Tibial nerve (tissue), 4 donors: ENCODE results near the gene MARCHF2. TPM values are rescaled to one million over a fixed set of nuclear protein-coding genes. Genes with fewer than 3 reads are reported as not detected.
"Not testable (repeated sequence)": the region's sequence is repeated elsewhere in the genome, so short reads cannot be mapped to it uniquely, and the experiment has no call there.

Experiments used
- DNase-seq, 2 donors: peaks; one replicate each; pipeline ENCODE4 v3.0.0-alpha.2; 2019; ENCODE audit warnings: low spot score in 2 of 2
- H3K27ac ChIP-seq, 4 donors: fragments of 200-600 bp; sonication (generic) in 3 of 4; one replicate each; pipeline ENCODE4 v1.5.1; 2017 to 2019; ENCODE audit warnings: mild to moderate bottlenecking in 1 of 4
- H3K27me3 ChIP-seq, 2 donors: fragments of 200-600 bp; sonication (generic) in 1 of 2; one replicate each; pipeline versions ENCODE4 v1.5.1 to v1.6.0; 2017 to 2019
- H3K36me3 ChIP-seq, 3 donors: fragments of 200-600 bp; sonication (generic); one replicate each; pipeline ENCODE4 v1.5.1; 2018 to 2019
- H3K4me1 ChIP-seq, 4 donors: fragments of 200-600 bp; sonication (generic) in 3 of 4; one replicate each; pipeline ENCODE4 v1.5.1; 2017 to 2019
- H3K4me3 ChIP-seq, 4 donors: fragments of 200-600 bp; sonication (generic) in 3 of 4; one replicate each; pipeline ENCODE4 v1.5.1; 2017 to 2019; ENCODE audit warnings: mild to moderate bottlenecking in 1 of 4, moderate library complexity in 1 of 4
- H3K9me3 ChIP-seq, 4 donors: fragments of 200-600 bp; sonication (generic) in 3 of 4; one replicate each; pipeline ENCODE4 v1.5.1; 2017 to 2019
- EP300 ChIP-seq, 2 donors: sonication (generic); formaldehyde crosslinking; IDR thresholded peaks; one replicate each; pipeline ENCODE4 v1.6.1; 2017; ENCODE audit warnings: antibody characterized with exemption in 2 of 2, mild to moderate bottlenecking in 1 of 2
- POLR2A ChIP-seq, 2 donors: fragments of 450-650 bp; IDR thresholded peaks; one replicate each; pipeline ENCODE4 v1.6.1; 2017; ENCODE audit warnings: antibody characterized with exemption in 2 of 2, mild to moderate bottlenecking in 2 of 2, moderate library complexity in 2 of 2
- WGBS, 2 donors: methylation state at CpG; one replicate each; pipeline ENCODE4 v1.1.5; 2018; 5-methylcytosine and 5-hydroxymethylcytosine counted together
- total RNA-seq, 4 donors: library from RNA; depleted of rRNA; stranded (reverse); fragments of >200 nt; gene quantifications; one replicate each; pipeline ENCODE4 v1.1.0, GENCODE V29; 2016
- TF ChIP-seq, protein P1 (sequence below), 5 experiments: fragments of 200-600 bp in 3 of 5; fragments of 450-650 bp in 2 of 5; sonication (generic) in 3 of 5; IDR thresholded peaks; one replicate each; pipeline ENCODE4 v1.5.1; 2016 to 2019; ENCODE audit warnings: antibody characterized with exemption in 5 of 5, mild to moderate bottlenecking in 3 of 5, moderate library complexity in 2 of 5

Gene MARCHF2
- total RNA-seq, 4 donors from 2014 or later: 149 to 242 (median 184) TPM

GRCh38 chr19:8429044-8429443, 15.9 kb downstream of the MARCHF2 start:
- no peak for DNase-seq
- no peak for TF ChIP-seq EP300 (IDR thresholded peaks at IDR 0.05)
- TF ChIP-seq POLR2A (IDR thresholded peaks at IDR 0.05): no peak
- TF ChIP-seq, protein P1, sequence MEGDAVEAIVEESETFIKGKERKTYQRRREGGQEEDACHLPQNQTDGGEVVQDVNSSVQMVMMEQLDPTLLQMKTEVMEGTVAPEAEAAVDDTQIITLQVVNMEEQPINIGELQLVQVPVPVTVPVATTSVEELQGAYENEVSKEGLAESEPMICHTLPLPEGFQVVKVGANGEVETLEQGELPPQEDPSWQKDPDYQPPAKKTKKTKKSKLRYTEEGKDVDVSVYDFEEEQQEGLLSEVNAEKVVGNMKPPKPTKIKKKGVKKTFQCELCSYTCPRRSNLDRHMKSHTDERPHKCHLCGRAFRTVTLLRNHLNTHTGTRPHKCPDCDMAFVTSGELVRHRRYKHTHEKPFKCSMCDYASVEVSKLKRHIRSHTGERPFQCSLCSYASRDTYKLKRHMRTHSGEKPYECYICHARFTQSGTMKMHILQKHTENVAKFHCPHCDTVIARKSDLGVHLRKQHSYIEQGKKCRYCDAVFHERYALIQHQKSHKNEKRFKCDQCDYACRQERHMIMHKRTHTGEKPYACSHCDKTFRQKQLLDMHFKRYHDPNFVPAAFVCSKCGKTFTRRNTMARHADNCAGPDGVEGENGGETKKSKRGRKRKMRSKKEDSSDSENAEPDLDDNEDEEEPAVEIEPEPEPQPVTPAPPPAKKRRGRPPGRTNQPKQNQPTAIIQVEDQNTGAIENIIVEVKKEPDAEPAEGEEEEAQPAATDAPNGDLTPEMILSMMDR (IDR thresholded peaks at IDR 0.05): no peak
- Histone ChIP-seq H3K4me1 (peaks cover 0 to 15% (median 11%) of the 10 kb centered on the region in 4 donors), H3K4me3 (no peak overlapping the region), H3K9me3 (no peaks in the 10 kb centered on the region), H3K36me3 (peaks cover 0 to 59% (median 0%) of the 10 kb centered on the region in 3 donors), H3K27ac (no peak overlapping the region), H3K27me3 (no peaks in the 10 kb centered on the region)
- 84 to 89% methylated on average over 6 of the region's 6 CpGs for WGBS, 2 donors

GRCh38 chr19:8429826-8430225, 16.7 kb downstream of the MARCHF2 start:
- 85 to 94% methylated on average over 6 of the region's 6 CpGs for WGBS, 2 donors
- DNase-seq: no peak
- Histone ChIP-seq H3K36me3 (peaks cover 0 to 59% (median 0%) of the 10 kb centered on the region in 3 donors), H3K27me3 (no peaks in the 10 kb centered on the region), H3K4me1 (peaks cover 0 to 14% (median 7%) of the 10 kb centered on the region in 4 donors), H3K27ac (no peak overlapping the region), H3K4me3 (no peak overlapping the region), H3K9me3 (no peaks in the 10 kb centered on the region)
- no peak for TF ChIP-seq POLR2A (IDR thresholded peaks at IDR 0.05)
- TF ChIP-seq, protein P1 (IDR thresholded peaks at IDR 0.05): no peak
- no peak for TF ChIP-seq EP300 (IDR thresholded peaks at IDR 0.05)

- peaks cover 0 to 64% (median 0%) of the 10 kb centered on the region in 3 donors for H3K36me3 ChIP-seq
- DNase-seq: no peak
- TF ChIP-seq, protein P1 (IDR thresholded peaks at IDR 0.05): no peak
- TF ChIP-seq POLR2A (IDR thresholded peaks at IDR 0.05) (no peak), EP300 (IDR thresholded peaks at IDR 0.05) (no peak)
- H3K4me1 ChIP-seq: peaks cover 0 to 13% (median 5%) of the 10 kb centered on the region in 4 donors
- H3K27ac ChIP-seq: no peak overlapping the region
- H3K9me3 ChIP-seq: no peaks in the 10 kb centered on the region
- H3K27me3 ChIP-seq: no peaks in the 10 kb centered on the region
- H3K4me3 ChIP-seq: no peak overlapping the region
- WGBS, 2 donors: 86 to 89% methylated on average over 20 of the region's 20 CpGs
Observed at GRCh38 chr19:8430650-8431049, 17.5 kb downstream of the MARCHF2 start.

GRCh38 chr19:8438236-8438635, 25.1 kb downstream of the MARCHF2 start:
- Histone ChIP-seq H3K27ac (no peak overlapping the region), H3K9me3 (no peaks in the 10 kb centered on the region), H3K27me3 (no peaks in the 10 kb centered on the region), H3K4me3 (no peak overlapping the region), H3K36me3 (peaks cover 0 to 34% (median 0%) of the 10 kb centered on the region in 3 donors), H3K4me1 (peaks cover 0 to 13% (median 5%) of the 10 kb centered on the region in 4 donors)
- DNase-seq: no peak
- TF ChIP-seq, protein P1 (IDR thresholded peaks at IDR 0.05): no peak
- TF ChIP-seq EP300 (IDR thresholded peaks at IDR 0.05): no peak
- TF ChIP-seq POLR2A (IDR thresholded peaks at IDR 0.05): no peak
- 92 to 95% methylated on average over 9 to 12 of the region's 12 CpGs for whole genome bisulfite sequencing, 2 donors

DNA sequence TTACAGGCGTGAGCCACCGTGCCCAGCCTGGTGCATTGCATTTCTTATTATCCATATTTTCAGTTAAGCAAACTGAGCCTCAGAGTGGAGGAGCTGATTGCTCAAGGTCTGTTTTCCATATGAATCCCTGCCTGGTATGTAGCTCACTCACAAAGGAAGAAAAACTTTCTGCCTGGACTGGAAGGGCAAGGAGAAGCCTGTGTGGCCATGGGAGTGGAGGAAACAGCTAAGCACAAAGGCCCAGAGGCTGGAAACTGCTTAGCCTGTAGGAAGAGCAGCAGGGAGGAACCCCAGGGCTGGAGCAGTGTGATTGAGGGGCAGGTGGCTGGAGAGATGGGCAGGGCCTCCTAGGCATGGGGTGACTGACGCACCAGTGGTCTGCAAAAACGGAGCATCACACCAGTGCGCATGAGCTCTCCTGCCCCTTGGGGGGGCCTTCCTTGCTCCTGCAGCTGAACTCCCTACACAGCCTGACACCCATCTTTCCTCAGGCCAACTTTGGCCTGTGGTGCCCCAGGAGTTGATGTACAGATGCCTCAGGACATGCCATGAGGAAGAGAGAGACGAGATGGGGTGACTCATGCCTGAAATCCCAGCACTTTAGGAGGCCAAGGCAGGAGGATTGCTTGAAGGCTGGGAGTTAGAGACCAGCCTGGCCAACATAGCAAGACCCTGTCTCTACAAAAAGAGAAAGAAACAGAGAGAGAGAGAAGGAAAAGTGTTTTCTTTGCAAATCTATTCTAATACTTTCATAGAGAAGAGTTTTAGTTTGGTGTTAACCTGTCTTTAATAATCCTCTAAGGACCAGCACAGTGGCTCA, 28.8 kb downstream of the MARCHF2 start:
- Histone ChIP-seq H3K4me3 (no peak overlapping the region), H3K9me3 (no peaks in the 10 kb centered on the region), H3K27ac (no peak overlapping the region), H3K27me3 (no peaks in the 10 kb centered on the region), H3K36me3 (peaks cover 0 to 26% (median 0%) of the 10 kb centered on the region in 3 donors), H3K4me1 (peaks cover 0 to 22% (median 16%) of the 10 kb centered on the region in 4 donors)
- TF ChIP-seq POLR2A (IDR thresholded peaks at IDR 0.05): no peak
- TF ChIP-seq EP300 (IDR thresholded peaks at IDR 0.05): no peak
- TF ChIP-seq, protein P1 (IDR thresholded peaks at IDR 0.05): no peak
- WGBS, 2 donors: 80 to 92% methylated on average over 6 of the region's 6 CpGs
- DNase-seq: no peak

- not testable (repeated sequence) for H3K27me3 ChIP-seq, DNase-seq, H3K9me3 ChIP-seq
- 28 to 29% methylated on average over 32 of the region's 32 CpGs for WGBS, 2 donors
- Histone ChIP-seq H3K4me1 (peaks cover 0 to 45% (median 33%) of the 10 kb centered on the region in 4 donors), H3K36me3 (peaks cover 0 to 15% (median 0%) of the 10 kb centered on the region in 3 donors), H3K27ac (peak overlapping the region; percentile 85 to 99 (median 99)), H3K4me3 (peak overlapping the region; percentile 75 to 100 (median 86))
Observed at GRCh38 chr19:8444140-8444676, 31.1 kb downstream of the MARCHF2 start.
